GM10847 (cell line): ENCODE results near the gene PLA1A.

Experiments
- POLR2A ChIP-seq: IDR thresholded peaks from 2 replicates; pipeline ENCODE4 v1.6.1; 2011; ENCODE audit not compliant: insufficient read length; ENCODE audit errors: extremely low read depth

PLA1A gene

GRCh38 chr3:119597548-119598288 lies at the start of gene PLA1A:
Gene PLA1A, plus strand, starts transcription at chr3:119597885. Its CDS starts 29 bp downstream, at chr3:119597914.
- TF ChIP-seq POLR2A, result no peak

- TF ChIP-seq POLR2A, result no peak
These were observed 49.3 kb upstream of the PLA1A start for GRCh38 chr3:119548341-119548740.

GRCh38 chr3:119550192-119550910 lies 47.3 kb upstream of the PLA1A start:
- TF ChIP-seq POLR2A, result no peak

GRCh38 chr3:119551598-119551997 lies 46.1 kb upstream of the PLA1A start:
- no peak for TF ChIP-seq POLR2A

- no peak for TF ChIP-seq POLR2A
These were observed 43.8 kb upstream of the PLA1A start for GRCh38 chr3:119553823-119554415.

- TF ChIP-seq POLR2A, result no peak
These were observed 42.4 kb upstream of the PLA1A start for GRCh38 chr3:119555309-119555735.

GRCh38 chr3:119555929-119556328 lies 41.8 kb upstream of the PLA1A start:
- no peak for TF ChIP-seq POLR2A

- TF ChIP-seq POLR2A, result no peak
These were observed 40.4 kb upstream of the PLA1A start for GRCh38 chr3:119557192-119557876.

GRCh38 chr3:119557877-119558269 lies 39.8 kb upstream of the PLA1A start:
- no peak for TF ChIP-seq POLR2A

- TF ChIP-seq POLR2A, result no peak
These were observed 38.9 kb upstream of the PLA1A start for GRCh38 chr3:119558626-119559317.

- no peak for TF ChIP-seq POLR2A
These were observed 38.2 kb upstream of the PLA1A start, which contains the start of gene CD80 for GRCh38 chr3:119559441-119559963. Gene CD80, minus strand, starts transcription at chr3:119559614. Its CDS starts 1,886 bp downstream, at chr3:119557728.

GRCh38 chr3:119560160-119560559 lies 37.5 kb upstream of the PLA1A start:
- no peak for TF ChIP-seq POLR2A

- TF ChIP-seq POLR2A, result peak; percentile 62
These were observed 35.3 kb upstream of the PLA1A start for GRCh38 chr3:119562307-119562961.

- TF ChIP-seq POLR2A, result no peak
These were observed 28.5 kb upstream of the PLA1A start for GRCh38 chr3:119569156-119569555.

GRCh38 chr3:119570229-119570628 lies 27.5 kb upstream of the PLA1A start:
- TF ChIP-seq POLR2A, result no peak

GRCh38 chr3:119571230-119571629 lies 26.5 kb upstream of the PLA1A start:
- TF ChIP-seq POLR2A, result no peak
